HepG2 (cell line): ENCODE measurements around the gene RPUSD4. TPM values are rescaled to one million over a fixed set of nuclear protein-coding genes. Genes with fewer than 3 reads are reported as not detected.

Experiments used
- ELF3 ChIP-seq: IDR thresholded peaks from 2 replicates; pipeline ENCODE4 v1.6.1; 2016; ENCODE audit warnings: missing genetic modification reagents, missing compliant biosample characterization
- GABPB1 ChIP-seq: IDR thresholded peaks from 2 replicates; pipeline ENCODE4 v1.6.1; 2016; ENCODE audit warnings: mild to moderate bottlenecking, missing genetic modification reagents, moderate library complexity, missing compliant biosample characterization
- KDM4B ChIP-seq: sonication (generic); formaldehyde crosslinking; IDR thresholded peaks from 2 replicates; pipeline ENCODE4 v1.4.0; 2020; ENCODE audit warnings: missing genetic modification reagents
- POLR2AphosphoS2 ChIP-seq: IDR thresholded peaks from 2 replicates; pipeline ENCODE4 v1.6.1; 2011; ENCODE audit warnings: low read depth, low read length, improper control_type of control experiment
- SNAPC4 ChIP-seq: sonication (generic); formaldehyde crosslinking; IDR thresholded peaks from 2 replicates; pipeline ENCODE4 v1.4.0; 2020; ENCODE audit warnings: mild to moderate bottlenecking, missing genetic modification reagents
- ZBTB33 ChIP-seq: sonication (generic); formaldehyde crosslinking; IDR thresholded peaks from 2 replicates; pipeline ENCODE4 v1.4.0; 2020; ENCODE audit warnings: missing genetic modification reagents
- ZBTB40 ChIP-seq, 2 experiments: fragments of 450-650 bp in 1 of 2; sonication (generic) in 1 of 2; formaldehyde crosslinking in 1 of 2; IDR thresholded peaks; 2 replicates each; pipeline versions ENCODE4 v1.6.1 to v1.8.0; 2016 to 2022; ENCODE audit warnings: antibody characterized with exemption in 1 of 2, mild to moderate bottlenecking in 1 of 2, missing genetic modification reagents in 1 of 2
- ZFYVE20 ChIP-seq: sonication (generic); formaldehyde crosslinking; IDR thresholded peaks from 2 replicates; pipeline ENCODE4 v1.8.0; 2023; ENCODE audit warnings: low read depth, mild to moderate bottlenecking, moderate library complexity, missing genetic modification reagents, borderline replicate concordance
- ZNF331 ChIP-seq: sonication (generic); formaldehyde crosslinking; IDR thresholded peaks from 2 replicates; pipeline ENCODE4 v1.4.0; 2020; ENCODE audit warnings: missing genetic modification reagents
- ZNF644 ChIP-seq: IDR thresholded peaks from 2 replicates; pipeline ENCODE4 v1.6.1; 2016; ENCODE audit warnings: low read depth
- ZNF788 ChIP-seq: sonication (generic); formaldehyde crosslinking; IDR thresholded peaks from 2 replicates; pipeline ENCODE4 v1.5.0; 2020; ENCODE audit warnings: mild to moderate bottlenecking, missing genetic modification reagents, borderline replicate concordance
- ZNF792 ChIP-seq: IDR thresholded peaks from 2 replicates; pipeline ENCODE4 v1.6.1; 2016
- polyA plus RNA-seq, 8 experiments: library from polyadenylated mRNA; depleted of rRNA in 3 of 8; stranded (reverse) in 7 of 8; unstranded in 1 of 8; fragments of >200 nt; fragmentation: Illumina TruSeq in 4 of 8; extraction: Trizol in 4 of 8; gene quantifications; 2 replicates each; pipeline versions ENCODE4 v1.2.1 to v1.2.3, GENCODE V29; 2011 to 2016; ENCODE audit warnings: low read depth in 4 of 8, missing spikeins in 1 of 8, mixed read lengths in 1 of 8; ENCODE audit not compliant: insufficient read depth in 1 of 8
- total RNA-seq, 5 experiments: library from RNA; depleted of rRNA; stranded (reverse); fragments of >200 nt; fragmentation: Illumina TruSeq; extraction: Trizol; gene quantifications; 2 replicates each; pipeline ENCODE4 v1.2.3, GENCODE V29; 2016; ENCODE audit warnings: low read depth in 1 of 5

RPUSD4 gene
- total and polyA plus RNA-seq, 2 of the 13 experiments (the other 11 are each of a cell fraction or from before 2014, with no cell fraction given): 45.0 to 52.9 TPM

- TF ChIP-seq ZBTB40 (IDR thresholded peaks at IDR 0.05) (no peak), ZBTB40 (CRISPR knock-in tag; IDR thresholded peaks at IDR 0.05) (0 out of 2 replicates have a peak, but pooled peaks have one; percentile 50), GABPB1 (CRISPR knock-in tag) (peak; percentile 72), SNAPC4 (CRISPR knock-in tag) (0 out of 2 replicates have a peak, but pooled peaks have one; percentile 39), ELF3 (CRISPR knock-in tag) (peak; percentile 87), ZNF792 (no peak), ZNF788 (CRISPR knock-in tag) (peak; percentile 91; the same call in 1 of the 2 replicates), ZNF644 (peak; percentile 62), ZFYVE20 (CRISPR knock-in tag) (no peak), POLR2AphosphoS2 (no peak), ZNF331 (CRISPR knock-in tag) (peak; percentile 90), KDM4B (CRISPR knock-in tag) (0 out of 2 replicates have a peak, but pooled peaks have one; percentile 33), ZBTB33 (CRISPR knock-in tag) (0 out of 2 replicates have a peak, but pooled peaks have one; percentile 31)
Measured at GRCh38 chr11:126189109-126189929, 22.1 kb downstream of the RPUSD4 start (continued).
